HG03442 (cell line): Measurements from ENCODE around the gene TM9SF1.

Experiments used
- ATAC-seq: cut with Tn5 transposase; IDR thresholded peaks from one replicate; pipeline ENCODE4 v1.9.1; 2021; ENCODE audit warnings: mild to moderate bottlenecking, moderate library complexity; ENCODE audit not compliant: unreplicated experiment

Gene TM9SF1

DNA sequence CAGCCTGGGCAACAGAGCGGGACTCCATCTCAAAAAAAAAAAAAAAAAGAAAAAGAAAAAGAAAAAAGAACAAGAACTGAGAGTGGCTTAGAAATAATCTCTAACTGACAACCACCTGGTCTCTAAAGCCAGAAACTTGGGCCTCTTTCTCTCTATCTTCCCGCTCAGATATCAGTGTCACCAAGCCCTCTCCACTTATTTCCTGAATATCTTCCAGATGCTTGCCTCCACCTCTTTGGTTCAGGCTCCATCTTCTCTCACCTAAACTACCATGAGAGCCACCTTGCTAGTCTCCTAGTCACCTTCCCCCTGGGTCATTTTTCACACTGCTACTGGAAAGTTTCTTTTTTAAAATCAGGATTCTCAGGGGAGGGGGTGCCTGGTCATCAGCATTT lies 1.8 kb upstream of the TM9SF1 start:
- no peak for ATAC-seq

DNA sequence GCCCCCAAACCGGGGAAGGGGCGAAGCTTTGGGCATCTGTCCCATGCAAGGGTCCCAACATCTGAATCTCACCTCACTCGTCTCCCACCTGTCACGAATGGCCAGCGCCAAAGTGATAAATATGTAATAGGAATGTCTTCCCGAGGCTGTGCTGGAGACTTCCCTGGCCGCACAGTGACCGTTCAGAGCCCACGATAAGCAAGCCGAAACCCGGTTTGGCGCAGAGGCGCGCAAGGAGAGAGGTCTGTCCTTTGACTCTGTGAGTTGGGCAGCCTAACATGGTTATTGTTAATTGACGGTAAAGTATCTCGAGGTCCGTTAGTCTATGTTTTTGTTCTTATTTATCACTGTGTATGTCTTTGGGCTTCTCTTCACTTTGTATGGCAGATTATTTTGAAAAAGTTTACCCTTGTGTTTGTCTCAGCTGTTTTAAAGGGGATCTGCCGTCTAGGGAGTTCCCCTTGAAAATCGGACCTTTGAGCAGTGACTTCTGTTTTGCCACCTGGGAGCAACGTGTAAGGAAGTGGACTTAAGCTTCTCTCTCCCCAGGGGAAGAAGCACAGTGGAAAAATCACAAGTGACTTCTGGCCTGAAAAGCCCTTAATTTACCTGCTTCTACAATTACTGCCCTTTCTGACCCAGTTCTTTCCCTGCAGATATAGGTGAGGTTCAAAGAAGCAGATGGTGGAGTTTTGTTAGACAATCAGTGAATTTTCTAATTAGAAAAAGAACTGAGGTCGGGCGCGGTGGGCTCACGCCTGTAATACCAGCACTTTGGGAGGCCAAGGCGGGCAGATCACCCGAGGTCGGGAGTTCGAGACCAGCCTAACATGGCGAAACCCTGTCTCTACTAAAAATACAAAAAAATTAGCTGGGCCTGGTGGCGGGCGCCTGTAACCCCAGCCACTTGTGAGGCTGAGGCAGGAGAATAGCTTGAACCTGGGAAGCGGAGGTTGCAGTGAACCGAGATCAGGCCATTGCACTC lies 1.1 kb upstream of the TM9SF1 start:
- peak; percentile 20 for ATAC-seq

DNA sequence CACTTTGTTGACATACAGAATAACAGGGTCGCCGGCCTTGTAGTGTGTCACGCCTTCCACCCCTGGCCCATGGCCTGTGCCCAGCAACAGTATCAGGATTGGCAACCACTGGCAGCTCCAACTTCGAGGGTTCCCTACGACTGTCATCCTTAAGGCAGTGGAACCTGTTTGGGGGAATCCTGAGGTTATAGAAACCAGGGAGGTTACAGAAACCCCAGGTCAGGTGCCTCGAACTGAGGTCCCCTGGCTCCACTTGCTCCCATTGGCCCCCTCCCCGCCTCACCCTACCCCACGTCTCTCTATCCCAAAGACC lies 412 bp downstream of the TM9SF1 start:
- ATAC-seq: no peak

DNA sequence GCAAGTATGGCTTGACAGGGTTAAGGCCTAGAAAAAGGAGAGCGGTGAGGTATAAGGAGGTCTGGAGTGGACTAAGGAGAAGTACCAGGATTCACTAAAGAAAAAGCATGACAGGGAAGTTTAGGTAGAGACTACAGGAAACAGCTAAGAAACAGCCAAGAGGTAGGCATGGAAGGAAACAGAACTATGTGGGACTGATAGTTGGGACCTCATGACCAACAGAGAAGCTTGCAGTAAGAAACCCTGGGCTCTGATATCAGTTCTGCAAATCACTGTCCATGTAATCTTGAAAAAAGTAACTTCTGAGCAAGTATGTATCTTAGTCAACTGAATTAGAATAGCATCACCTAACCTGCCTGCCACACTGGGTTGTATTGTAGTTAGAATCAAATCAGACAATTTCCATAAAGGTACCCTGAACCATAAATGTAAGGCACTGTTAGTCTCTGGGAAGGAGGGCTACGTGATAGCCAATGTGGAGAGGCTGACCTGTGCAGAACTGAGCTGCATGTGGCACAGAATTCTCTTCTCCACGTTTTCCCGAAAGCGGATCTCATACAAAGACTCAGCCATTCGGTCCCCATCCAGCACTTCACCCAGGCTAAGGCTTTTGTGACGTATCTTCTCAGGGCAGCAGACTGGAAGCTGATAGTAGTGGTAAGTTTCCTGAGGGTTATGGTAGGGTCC lies 912 bp downstream of the TM9SF1 start:
- no peak for ATAC-seq

DNA sequence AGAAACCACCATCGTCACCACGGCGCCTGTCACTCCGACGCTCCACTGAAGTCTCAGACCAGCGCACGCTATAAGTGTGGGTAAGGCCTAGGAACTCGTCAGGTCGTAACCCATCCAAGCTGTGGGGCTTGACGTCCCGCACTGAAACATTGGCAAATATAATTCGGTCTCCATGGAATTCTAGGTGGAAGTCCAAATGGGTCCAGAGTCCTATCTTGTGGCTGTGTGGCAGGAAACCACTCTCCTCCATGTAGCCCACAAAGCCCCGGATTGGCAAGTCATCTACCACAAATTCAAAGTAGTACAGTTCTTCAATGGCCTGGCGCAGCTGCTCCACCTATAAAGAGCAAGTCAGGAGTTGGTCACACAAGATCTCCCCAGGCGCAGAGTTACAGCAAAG lies 2.3 kb downstream of the TM9SF1 start:
- ATAC-seq: no peak

DNA sequence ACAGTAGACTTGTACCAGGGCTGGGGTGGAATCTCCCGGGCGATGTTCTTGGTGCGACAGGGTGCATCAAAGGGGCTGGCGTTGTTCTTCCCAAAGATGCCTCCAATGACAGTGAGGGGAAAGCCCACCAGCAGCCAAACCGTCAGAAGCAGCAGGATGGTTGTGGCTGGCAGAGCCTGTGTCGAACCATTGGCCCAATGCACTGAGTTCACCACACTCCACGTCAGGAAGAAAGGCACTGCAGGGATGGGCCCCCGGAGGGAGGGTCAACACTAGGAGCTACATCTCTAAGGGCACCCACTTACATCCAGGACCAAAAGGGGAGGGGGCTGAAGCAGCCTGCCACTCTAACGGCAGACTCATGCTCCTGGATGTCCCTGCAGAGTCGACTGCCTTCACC lies 4.8 kb downstream of the TM9SF1 start:
- ATAC-seq: no peak

DNA sequence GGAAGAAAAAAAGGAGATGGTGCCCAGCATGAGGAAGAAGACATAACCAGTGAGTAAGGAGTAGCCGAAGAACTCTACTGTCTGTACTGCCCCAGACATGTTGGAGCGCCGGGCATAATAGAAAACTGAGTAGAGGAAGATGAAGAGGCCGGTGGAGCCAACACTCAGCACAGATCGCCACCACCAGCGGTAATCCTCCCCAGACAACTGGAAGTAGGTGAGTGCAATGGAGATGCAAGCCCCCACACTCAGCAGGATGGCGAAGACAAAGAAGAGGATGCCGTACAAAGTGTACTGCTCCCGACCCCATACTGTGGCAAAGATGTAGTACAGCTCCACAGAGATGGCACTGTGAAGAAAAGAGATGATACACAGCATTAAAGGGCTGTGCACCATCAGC lies 5.8 kb downstream of the TM9SF1 start:
- ATAC-seq: no peak

DNA sequence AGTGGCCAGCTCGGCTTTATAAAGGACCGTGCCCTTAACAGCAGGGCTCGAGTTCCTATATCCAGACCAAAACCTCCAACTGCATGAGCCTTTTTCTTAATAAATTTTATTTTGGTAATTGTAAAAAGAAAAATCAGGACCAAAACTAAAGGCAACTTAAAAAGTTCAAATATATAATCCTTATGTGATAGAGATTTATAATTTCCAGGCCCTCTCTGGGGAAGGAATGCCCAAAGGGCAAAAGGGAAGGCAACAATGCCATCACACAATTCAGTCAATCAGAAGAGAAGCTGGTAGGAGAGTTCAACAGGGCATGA lies 6.2 kb downstream of the TM9SF1 start:
- no peak for ATAC-seq

DNA sequence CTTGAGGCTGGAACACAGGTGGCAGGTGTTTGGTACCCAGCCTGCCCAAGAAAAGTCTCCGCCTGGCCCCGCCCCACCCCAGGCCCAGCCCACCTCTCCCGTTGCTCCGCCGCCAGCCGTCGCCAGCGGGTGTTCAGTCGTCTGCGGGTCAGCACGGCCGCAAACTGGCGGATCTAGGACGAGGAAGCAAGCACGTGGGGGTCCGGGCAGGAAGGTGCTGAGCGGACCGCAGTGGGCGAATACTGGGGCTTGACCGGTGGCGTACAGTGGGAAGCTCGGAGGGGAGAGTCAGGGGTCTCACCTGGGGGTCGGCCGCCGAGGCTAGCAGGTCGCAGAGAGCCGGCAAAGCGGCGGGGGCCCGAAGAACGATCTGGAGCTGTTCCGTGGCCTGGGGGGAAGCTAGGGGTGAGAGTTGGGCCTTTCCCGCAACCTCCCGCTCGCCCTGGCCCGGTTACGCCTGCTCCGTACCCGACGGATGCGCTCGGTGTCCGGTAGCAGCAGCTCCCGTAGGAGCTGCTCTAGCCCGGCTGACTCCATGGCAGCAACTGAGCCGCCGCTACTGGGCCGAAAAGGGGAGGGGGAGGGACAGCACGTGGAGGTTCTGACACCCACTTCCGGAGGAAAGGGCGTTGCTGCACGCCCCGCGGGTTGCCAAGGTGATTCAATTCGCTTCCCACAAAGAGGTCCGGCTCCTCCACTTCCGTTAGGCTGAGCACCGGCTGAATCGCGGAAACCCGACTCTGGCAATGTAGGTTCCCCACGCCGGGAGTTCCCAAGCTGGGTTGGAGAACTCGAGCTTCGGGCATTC lies 6.8 kb downstream of the TM9SF1 start, which contains the start of gene IPO4:
IPO4 (minus strand) TSS at position 566 of the 808 bp plus-strand sequence; CDS start at position 537, 29 bp downstream.
- ATAC-seq: peak; percentile 94

DNA sequence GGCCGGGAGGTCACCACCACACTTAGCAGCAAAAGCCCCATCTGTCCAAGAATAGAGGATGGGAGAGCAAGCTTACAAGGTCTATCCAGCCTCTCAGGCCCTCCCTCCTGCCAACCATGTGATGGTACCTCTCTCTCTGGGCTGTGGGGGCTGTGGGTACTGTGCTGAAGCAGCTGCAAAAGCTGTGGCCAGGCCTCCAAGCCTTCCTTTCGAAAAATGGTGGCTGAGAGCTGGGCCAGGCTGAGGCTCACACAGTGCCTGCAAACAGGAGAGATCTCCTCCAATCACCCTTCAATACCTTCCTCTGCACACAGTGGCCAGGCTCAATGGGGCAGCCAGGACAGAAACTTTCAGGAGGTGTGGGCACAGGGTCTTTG lies 7.7 kb downstream of the TM9SF1 start:
- ATAC-seq: no peak

DNA sequence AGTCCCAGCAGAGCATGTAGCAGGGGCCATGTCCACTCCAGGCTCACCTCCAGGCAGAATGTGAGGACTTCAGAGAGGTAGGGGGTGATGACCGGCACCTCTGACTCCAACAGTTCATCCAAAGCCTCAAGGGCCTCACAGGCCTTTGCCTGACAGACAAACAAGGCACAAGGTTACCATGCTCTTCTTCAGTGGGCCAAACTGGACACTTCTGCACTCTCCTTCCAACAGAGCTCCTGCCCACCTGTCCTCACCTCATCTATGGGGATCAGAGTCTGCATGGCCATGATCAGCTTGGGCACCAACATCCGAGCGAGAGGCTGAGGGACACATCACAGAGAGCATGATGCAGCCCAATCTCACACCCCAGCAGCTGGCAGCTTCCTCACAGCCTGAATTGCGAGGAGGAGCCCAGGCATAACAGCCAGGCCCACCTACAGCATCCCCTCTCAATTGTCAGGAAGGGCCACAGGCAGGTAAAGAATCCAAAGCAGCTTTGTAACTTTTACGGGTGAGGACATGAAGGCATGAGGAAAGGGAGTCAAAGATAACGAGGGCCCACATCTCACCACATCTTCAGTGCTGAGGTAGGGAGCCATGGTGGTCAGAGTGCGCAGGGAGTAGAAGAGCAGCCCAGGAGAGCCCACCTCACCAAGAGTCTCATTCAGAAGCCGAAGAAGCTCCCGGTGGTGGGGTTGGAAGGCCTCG lies 8.3 kb downstream of the TM9SF1 start:
- no peak for ATAC-seq

DNA sequence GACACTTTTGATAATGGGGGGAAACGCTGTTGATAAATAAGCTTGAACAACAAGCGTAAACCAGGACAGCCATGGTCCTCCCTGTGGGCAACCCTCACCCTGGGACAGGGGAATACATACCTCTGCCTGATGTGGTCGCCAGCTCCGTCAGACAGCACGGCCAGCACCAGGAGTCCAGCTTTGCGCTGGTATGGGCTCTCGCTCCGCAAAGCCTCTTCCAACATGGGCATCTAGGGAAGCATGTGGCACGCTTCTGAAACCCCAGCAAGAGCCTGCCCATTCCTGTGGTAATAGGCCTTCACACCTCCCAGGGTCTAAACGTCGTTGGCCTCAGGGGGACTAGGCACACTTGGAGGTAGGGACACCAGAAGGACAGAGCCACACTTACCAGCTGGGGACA lies 9.5 kb downstream of the TM9SF1 start:
- ATAC-seq: no peak

DNA sequence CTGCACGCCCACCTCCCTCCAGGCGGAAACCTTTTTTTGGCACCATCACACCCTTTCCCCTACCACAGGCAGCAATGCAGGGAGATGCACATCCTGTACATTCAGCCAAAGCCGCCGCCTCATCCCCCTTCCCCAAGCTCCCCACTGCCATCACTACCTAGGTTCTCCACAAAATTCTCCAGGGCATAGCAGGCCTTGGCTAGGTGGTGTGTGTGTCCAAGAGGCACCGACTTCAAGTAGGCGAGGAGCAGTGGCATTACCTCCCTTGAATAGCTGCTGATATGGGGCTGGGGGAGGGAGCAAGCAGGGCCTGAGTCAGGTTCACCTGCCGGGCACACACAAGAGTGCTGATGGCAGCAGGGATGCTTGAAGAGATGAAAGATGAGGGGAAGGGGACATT lies 10.2 kb downstream of the TM9SF1 start:
- ATAC-seq: no peak

DNA sequence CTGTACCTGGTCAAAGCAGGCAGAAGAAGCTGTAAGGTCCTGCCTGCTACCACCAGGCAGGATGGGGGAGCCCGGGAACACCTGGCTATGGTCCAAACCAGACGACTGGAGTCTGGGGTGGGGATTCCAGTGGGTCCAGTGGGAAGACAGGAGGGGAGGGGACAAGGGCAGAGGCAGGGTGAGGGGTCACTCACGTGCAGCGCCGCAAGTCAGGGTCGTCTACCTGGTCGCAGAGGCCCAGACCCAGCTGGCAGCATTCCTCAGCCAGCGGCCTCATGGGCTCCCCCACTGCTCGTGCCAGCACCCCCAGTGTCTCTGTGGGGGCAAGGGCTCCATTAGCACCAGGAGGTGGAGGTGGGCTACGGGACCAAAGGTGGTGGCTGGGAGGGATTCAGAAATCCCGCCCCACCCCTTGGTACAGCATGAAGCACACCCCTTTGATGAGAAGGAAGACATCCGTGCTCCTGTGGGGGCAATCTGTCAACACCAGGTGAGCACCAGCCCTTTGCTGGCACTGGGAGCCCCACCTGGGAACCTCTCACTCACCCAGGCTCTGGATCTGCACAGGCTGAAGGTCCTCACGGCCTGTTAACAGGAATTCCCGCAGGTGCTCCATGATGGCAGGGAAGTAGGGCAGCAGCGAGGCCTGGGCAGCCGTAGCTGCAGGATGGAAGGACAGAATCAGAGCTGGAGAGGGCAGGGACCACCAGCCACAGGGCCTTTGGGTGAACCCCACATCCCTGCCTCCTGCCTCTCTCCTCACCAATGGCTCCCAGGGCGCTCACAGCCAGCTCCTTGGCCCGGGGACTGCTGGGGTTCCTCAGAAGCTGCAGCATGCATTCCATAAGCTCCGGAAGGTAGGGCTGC lies 10.9 kb downstream of the TM9SF1 start:
- ATAC-seq: no peak

DNA sequence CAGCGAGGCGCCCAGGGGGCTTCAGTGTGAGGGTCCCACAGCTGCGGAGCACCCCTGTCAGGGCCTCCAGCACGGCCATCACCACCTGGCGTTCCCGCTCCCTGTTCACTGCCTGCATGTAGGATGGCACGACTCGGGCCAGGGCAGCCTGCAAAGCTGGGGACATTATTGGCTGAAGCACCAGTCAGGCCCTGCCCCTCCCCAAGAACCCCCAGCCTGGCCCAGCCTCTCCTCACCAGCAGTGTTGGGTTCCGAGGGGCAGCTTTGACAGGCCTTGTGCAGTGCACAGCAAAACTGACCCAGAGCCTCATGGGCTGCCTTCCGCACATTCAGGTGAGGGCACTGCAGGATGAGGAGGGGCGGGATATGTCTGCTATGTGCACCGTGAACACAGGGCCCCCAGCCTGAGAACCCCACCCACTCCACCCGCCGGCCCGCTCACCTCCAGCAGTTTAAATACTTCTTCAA lies 12.2 kb downstream of the TM9SF1 start:
- no peak for ATAC-seq

DNA sequence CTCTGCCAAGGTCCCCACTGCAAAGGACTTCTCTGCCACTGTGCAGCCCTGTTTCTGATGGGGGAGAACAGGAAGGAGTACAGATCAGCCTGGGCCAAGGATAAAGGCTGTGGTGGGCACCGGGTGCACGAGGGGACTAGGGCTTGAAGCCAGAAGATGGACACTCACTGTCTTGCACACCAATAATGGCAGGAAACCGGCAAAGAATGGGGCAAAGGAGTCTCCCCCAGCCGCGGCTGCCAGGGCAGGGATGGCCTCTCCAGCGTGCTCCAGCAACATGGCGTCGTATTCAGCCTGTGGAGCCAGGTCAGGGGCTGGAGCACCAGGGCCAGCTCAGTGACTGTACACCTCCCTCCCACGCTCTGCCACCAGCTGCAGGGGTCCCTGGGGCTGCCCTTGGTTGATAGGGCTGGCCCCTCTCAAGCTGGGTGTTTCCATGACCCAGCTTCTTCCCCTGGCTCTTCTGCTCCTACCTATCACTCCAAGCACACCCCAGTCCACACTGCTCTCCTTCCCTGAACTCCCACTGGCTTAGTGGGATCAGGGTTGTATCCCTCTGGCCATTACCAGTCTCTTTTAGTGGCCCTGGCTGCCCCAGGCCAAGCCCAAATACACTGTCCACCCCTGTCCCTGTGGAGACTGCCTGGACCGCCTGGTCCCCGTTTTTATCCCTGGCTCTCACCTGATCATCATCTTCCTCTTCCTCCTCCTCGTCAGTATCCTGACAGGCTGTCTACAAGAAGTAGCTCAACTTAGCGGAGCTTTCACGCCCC lies 12.9 kb downstream of the TM9SF1 start:
- ATAC-seq: no peak

DNA sequence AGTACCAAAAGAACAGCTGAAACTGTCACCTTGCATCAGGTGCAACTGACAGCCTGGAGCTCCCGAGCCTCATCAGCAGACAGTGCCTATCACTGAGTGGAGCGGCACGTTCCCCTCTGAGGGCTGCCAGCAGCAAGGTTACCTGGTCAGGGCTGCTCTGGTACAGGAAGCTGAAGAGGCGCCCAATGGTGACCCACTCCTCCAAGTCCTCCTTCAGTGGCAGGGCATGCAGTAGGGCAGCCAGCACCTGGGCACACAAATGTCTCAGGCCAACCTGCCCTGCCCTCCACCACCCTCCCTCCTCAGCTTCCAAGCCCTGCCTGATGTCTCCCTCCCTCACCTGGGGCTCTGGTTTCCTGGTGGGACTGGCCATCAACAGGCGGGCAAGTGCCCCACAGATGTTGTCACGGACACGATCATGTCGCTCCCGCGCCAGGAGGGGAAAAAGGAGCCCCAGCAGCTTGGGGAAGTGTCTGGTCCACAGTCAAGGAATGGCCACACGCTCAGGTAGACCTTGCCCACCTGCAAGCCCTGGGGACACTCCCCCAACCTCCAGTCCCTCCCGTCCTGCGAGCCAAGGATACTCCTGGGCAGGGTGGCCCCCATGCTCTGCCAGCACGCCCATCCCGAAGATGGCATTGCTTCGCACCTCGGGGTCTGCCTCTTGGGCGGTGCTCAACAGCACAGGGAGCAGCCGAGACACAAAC lies 13.7 kb downstream of the TM9SF1 start:
- ATAC-seq: no peak

DNA sequence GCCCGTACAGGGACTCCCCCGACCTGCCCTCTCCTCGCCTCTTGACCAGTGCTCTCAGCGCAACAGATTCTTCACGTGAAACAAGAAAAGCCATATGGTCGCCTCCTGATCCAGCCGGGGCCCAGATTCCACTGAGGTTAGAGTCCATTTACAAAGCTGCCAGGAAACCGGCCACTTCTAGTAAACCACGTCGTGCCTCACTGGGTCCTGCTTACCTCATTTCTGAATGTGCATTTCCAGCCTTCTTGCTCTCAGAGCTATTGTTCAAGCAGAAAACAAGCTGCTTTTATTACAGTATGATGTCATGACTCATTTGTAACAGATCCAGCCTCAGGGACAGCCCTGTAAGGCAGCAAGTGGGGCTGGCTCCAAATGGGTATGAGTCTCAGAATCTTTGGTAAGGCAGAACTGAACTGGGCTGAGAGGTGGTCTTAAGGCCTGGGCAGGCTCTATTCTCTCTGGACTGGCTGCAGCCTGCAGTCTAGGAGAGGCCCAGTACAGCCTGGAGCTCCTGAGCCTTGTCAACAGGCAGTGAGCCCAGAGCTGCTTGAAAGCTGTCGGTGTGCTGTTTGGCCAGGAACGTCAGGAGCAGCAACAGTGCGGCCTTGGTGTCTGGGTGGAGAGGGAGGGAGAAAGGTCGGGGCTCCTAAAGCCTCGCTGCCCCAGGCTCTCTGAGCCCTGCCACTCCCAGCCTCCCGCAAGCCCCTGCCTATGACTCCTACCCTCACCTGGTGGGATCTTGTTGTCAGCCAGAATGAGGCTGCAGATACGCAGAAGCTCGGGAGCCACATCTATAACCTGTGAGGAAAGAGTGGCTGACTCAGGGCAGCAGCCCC lies 15.1 kb downstream of the TM9SF1 start:
- ATAC-seq: no peak
